ENCODE results near the gene ZBTB7A.
A peak's percentile ranks its signal among the peaks of the same experiment; 100 is the strongest.

Gene ZBTB7A

DNA sequence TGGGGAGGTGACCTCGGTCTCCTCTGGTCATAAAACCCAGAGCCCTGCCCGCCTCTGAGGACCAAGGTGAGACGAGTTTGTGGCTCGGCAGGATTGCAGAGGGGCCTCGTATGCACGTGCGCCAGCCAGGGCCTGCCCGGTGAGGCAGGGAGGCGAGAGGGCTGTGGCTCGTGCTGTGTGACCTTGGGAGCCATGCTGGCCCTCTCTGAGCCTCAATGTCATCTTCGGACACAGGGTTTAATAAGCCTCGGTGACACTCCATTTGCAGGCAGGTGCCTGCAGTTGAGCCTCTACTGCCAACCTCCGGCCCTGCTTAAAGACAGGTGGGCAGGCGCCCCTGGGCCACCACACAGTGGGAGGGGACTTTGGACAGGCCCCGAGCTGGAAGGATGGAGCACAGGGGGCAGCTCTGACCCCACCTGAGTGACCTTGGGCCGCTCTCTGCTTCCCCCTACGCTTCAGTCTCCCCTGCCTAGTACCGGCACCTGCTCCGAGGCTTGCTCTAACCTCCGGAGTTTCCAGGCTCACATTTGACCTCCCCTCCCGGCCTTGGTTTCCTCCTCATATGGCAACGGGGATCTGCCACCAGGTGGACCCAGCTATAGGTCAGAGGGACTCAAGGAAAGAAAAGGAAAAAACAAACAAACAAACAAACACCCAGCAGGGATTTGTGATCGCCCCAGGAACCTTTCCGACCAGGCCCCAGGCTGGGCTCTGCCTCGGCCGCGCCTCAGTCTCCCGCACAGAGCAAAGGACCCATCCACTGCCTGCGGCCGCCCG, 3.1 kb downstream of the ZBTB7A start:
- peak overlapping the region; percentile 69 for H3K4me3 ChIP-seq (ENCODE audit: low read depth, low read length)
- no peak for DNase-seq (ENCODE audit: low read depth, low spot score)
- TF ChIP-seq, protein P1, sequence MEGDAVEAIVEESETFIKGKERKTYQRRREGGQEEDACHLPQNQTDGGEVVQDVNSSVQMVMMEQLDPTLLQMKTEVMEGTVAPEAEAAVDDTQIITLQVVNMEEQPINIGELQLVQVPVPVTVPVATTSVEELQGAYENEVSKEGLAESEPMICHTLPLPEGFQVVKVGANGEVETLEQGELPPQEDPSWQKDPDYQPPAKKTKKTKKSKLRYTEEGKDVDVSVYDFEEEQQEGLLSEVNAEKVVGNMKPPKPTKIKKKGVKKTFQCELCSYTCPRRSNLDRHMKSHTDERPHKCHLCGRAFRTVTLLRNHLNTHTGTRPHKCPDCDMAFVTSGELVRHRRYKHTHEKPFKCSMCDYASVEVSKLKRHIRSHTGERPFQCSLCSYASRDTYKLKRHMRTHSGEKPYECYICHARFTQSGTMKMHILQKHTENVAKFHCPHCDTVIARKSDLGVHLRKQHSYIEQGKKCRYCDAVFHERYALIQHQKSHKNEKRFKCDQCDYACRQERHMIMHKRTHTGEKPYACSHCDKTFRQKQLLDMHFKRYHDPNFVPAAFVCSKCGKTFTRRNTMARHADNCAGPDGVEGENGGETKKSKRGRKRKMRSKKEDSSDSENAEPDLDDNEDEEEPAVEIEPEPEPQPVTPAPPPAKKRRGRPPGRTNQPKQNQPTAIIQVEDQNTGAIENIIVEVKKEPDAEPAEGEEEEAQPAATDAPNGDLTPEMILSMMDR (IDR thresholded peaks at IDR 0.05; ENCODE audit: low read depth, low read length) = peak; percentile 9
- in situ Hi-C loops (cut with HindIII; ENCODE audit: low sequenced_read_pairs) = no loop called here

DNA sequence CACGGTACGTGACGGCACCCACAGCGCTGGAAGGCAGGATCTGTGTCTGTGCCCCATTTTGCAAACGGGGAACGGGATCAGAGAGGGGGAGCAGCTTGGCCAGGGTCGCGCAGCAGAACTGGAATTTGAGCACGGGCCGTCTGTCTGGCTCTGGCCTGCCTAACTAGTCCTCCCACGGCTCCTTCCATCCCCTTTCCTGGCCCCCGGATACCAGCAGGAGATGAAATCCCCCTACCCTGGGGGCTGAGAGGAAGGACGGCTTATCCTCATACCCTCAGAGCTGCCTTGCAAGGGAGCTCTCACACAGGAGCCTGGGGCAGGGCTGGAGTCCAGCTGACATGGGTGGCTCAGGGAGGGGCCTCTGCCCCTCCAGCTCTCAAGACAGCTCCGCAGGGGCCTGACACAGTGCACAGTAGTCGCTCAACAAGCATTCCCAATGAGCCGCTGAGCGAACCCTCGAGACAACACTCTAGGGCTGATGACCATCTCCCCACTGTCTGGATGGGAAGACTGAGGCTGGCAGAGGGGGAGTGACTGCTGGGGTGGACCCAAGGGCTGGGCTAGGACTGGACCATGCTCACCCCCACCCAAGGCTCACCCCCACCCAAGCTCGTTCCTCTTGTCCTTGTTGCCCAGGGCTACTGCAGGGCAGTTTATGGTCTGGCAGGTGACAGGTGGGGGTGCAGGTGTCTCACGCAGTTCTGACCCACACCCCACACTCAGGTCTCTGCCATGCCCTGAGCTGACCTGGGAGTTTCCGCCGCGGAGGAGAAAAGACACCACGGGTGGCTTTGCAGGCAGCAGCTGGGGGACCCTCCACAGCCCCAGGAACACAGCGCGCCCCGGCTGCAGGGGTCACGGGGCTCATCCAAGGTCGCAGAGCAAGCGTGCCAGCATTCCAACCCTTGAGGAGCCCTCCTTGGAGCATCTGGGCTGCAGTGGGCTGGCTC, 4.0 kb downstream of the ZBTB7A start:
- DNase-seq (ENCODE audit: low read depth, low spot score) = no peak
- TF ChIP-seq, protein P1 (IDR thresholded peaks at IDR 0.05; ENCODE audit: low read depth, low read length) = no peak
- in situ Hi-C loops (cut with HindIII; ENCODE audit: low sequenced_read_pairs) = no loop called here
- peak overlapping the region; percentile 69 for H3K4me3 ChIP-seq (ENCODE audit: low read depth, low read length)

DNA sequence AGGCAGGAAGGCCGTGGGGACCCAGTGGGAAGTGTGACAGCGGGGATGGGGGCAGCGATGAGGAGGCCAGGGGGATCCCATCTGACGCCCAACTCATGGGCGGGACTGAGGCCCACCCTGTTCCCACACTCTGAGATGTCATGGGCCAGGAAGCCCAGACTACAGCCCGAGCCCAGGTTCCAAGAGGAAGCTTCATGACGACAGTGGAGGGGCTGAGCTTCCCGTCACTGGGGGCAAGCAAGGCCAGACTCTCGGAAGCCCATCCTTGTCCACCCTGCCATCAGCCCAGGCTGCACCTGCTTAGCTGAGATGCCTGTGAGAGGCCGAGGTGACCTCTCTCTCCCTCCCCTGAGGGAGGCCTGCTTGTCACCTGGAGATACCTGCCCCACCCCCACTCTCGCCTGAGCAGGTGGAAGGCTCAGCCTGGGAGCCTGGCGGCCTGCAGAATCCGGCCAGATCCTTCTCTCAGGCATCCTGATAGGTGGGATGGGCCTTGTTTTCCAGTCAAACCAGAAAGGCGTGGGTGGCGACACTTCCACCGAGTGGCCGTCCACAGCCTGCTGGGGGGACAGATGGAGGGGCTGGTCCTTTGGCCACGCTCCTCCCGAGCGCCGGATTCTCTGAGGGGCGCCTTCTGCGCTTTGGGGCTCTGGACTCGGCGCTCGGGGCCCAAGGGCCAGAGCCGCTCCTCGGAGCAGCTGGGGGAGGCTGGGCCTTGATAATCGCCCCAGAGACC, 4.8 kb downstream of the ZBTB7A start:
- no peak for DNase-seq (ENCODE audit: low read depth, low spot score)

DNA sequence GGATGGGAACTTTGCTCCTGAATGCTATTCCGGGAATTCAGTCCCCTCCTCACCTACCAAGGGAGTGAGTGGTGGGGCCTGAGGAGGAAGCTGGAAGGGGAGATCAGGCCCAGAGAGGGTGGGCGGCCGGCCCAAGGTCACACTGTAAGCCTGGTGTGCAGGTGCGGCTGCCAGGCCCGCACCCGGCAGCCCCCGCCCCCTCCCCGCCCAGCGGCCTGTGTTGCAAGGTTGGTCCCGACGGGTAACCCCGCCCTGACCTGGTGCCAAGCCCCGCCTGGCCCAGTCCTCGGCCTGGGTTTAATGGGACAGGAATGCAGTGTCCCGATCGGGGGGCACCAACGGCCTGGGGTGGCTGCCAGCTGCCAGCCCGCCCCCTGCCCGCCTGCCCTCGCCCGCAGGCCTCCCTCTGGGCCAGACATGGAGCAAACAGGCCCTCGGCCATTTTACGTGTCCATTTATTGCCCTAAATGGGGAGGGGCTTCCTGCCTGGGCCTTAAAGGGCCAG, 5.5 kb downstream of the ZBTB7A start:
- in situ Hi-C loops (cut with HindIII; ENCODE audit: low sequenced_read_pairs) = no loop called here
- no peak for DNase-seq (ENCODE audit: low read depth, low spot score)
- no peak overlapping the region for H3K4me3 ChIP-seq (ENCODE audit: low read depth, low read length)
- TF ChIP-seq, protein P1 (IDR thresholded peaks at IDR 0.05; ENCODE audit: low read depth, low read length) = no peak

More for the DNA sequence above, 4.8 kb downstream of the ZBTB7A start:
- TF ChIP-seq, protein P1 (IDR thresholded peaks at IDR 0.05; ENCODE audit: low read depth, low read length) = no peak
- no peak overlapping the region for H3K4me3 ChIP-seq (ENCODE audit: low read depth, low read length)
- in situ Hi-C loops (cut with HindIII; ENCODE audit: low sequenced_read_pairs) = no loop called here

DNA sequence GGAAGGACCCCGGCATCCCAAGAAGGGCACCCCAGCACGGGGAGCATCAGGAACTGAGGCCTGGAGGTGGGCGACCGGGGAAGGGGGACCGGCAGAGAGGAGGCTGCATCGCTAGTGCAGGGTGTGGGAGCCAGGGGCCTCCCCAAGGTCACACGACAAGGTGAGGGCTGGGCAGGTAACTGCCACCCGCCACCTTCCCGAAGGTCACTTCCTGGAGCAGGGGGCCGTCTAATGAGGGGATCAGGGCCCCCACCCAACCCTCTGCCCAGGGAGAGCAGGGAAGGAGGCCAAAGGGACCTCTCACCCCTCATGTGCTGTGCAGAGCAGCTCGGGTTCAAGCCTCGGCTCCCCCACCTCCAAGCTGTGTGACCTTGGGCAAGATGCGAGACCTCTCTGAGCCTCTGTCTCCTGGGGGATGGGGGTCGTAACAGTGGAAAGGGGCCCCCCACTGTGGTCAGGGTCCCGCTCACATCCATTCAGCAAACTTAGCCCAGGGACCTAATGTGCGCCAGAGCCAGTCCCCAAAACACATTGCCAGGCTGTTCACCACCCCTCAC, 6.0 kb downstream of the ZBTB7A start:
- H3K4me3 ChIP-seq (ENCODE audit: low read depth, low read length) = no peak overlapping the region

More for the DNA sequence above, 6.0 kb downstream of the ZBTB7A start:
- in situ Hi-C loops (cut with HindIII; ENCODE audit: low sequenced_read_pairs) = no loop called here
- no peak for DNase-seq (ENCODE audit: low read depth, low spot score)
- TF ChIP-seq, protein P1 (IDR thresholded peaks at IDR 0.05; ENCODE audit: low read depth, low read length) = no peak

All from astrocyte of the spinal cord (primary cell).